ENCODE data around the gene AFMID.

GRCh38 chr17:78219396-78220150 is 32.4 kb downstream of the AFMID start:
- no peak for TF ChIP-seq CTCF (conservative IDR thresholded peaks at IDR 0.05; ENCODE audit: low read depth in 2 of 2)
- no peak for TF ChIP-seq REST (IDR thresholded peaks at IDR 0.05; ENCODE audit: unreplicated experiment)
- no peak for TF ChIP-seq EZH2phosphoT487 (IDR thresholded peaks at IDR 0.05; ENCODE audit: unreplicated experiment)
- no peak for TF ChIP-seq JUNB (IDR thresholded peaks at IDR 0.05; ENCODE audit: unreplicated experiment)
- no peak for TF ChIP-seq NANOG (IDR thresholded peaks at IDR 0.05; ENCODE audit: borderline replicate concordance)
- no peak for TF ChIP-seq EZH2 (IDR thresholded peaks at IDR 0.05; ENCODE audit: low read depth, unreplicated experiment)
- no peak for TF ChIP-seq POLR2AphosphoS5 (IDR thresholded peaks at IDR 0.05; ENCODE audit: low read depth)
- no peak for TF ChIP-seq CREB1 (CRISPR knock-in tag; IDR thresholded peaks at IDR 0.05; ENCODE audit: low read depth)
- TF ChIP-seq ZNF114 (CRISPR knock-in tag; IDR thresholded peaks at IDR 0.05), result no peak
- TF ChIP-seq ETS1 (IDR thresholded peaks at IDR 0.05), result no peak
- no peak for TF ChIP-seq STAT1 (IDR thresholded peaks at IDR 0.05; ENCODE audit: unreplicated experiment)
- TF ChIP-seq ZNF331 (CRISPR knock-in tag; IDR thresholded peaks at IDR 0.05; ENCODE audit: low read depth), result no peak
